NK-92 (cell line): ENCODE data around the gene NHS.

Experiments
- DNase-seq: peaks from one replicate; lab custom pipeline; 2025; ENCODE audit not compliant: unreplicated experiment; lab: John Stamatoyannopoulos, UW

NHS gene

DNA sequence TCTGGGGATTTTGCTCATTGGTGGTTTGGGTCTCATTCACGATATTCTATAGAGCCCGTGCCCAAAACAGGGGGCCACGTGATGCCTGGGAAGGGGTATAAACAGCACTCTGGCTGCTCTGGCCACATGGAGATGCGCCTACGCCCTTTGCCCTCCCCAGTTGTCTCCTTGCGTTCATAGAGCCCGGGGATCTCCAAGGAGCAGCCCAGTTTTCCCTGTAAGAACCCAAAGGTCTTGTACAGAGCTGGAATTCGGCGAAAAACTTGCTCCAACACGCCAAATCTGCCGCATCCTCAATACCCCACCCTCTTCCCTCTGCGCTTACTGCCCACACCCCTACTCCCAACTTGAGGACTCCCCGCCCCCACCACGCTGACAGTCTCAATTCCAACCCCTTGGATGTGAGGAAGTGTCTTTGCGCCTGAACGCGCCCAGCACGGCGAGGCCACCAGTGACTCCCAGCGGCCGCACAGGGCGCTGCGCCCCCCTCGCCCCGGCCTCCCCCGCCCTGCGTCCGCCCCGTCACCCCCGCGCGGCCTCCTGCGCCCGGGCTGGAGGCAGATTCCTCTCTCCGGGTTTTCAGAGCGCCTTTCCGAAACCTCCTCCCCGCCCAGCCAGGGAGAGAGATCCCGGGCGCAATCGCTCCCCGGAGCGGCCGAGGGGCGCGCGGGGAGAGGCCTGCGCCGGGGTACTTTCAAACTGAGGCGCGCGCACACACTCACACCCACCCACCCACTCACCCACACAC lies at the start of gene NHS:
NHS (plus strand) TSS at position 582 of the 748 bp plus-strand sequence. CDS start 558 bp downstream, outside the sequence.
- DNase-seq = no peak

DNA sequence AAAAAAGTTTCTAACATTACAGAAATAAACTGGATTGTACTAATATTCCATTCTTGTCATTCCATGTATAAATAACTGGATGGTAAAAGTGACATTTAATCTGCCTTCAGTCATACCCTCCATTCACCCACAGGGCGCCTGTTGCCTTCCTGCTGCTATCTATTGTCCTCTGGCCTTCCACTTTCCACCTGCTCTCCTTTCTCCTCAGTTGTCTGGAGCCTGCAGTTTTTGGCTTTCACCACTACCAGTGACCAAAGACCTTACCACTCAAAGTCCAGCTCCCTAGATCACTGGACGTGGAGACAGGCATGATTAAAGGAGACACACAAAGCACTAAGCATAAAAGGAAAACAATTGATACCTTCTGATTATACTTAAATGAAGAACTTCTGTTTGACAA lies 46.2 kb upstream of the NHS start:
- no peak for DNase-seq

DNA sequence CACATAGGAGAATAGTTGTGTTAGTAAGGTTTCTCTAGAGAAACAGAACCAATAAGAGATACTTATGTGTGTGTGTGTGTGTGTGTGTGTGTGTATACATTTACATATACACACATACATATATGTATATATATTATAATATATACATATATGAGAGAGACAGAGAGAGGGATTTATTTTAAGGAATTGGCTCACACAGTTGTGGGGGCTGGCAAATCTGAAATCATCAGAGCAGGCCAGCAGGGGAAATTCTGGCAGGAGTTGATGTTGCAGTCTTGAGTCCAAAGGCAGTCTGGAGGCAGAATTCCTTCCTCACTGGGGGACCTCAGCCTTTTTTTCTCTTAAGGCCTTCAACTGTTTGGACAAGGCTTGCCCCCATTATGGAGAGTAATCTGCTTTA lies 38.6 kb upstream of the NHS start:
- no peak for DNase-seq

DNA sequence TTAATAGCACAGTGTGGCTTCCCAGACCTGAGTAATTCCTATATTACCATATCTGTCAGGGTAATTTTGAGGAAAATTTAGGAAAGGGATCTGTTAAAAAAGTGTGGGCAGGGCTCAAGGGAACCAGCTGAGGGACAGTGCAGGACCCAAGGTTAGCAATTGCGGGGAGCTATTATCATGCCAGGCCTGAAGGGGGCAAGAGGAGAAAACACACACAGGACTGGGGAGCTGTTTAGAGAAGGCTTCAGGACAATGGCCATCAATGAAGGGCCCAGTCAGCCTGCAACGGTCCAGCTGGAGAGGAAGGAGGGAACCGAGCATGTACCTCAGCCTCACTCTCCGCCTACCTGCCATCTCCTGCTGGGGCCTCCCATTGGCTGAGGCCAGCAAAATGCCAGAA lies 19.0 kb upstream of the NHS start:
- DNase-seq = no peak

DNA sequence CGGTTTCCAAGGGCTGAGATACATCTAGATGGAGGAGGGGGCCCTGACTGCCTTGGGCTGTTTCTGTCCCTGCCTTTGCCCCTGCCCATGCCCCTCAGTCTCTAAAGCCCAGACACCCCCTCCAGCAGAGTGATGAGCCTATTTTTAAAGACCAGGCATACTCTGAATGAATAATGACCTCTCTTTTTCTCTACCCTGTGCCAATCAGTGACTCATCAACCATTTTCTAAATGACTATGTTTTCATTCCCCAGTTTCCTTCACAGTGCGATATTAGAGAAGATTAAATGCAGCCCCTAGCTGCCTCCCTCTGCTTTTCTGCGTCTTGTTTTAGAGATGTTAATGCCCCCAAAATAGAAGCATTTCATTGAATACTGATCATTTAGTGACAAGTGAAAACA lies 15.5 kb upstream of the NHS start:
- no peak for DNase-seq

- no peak for DNase-seq
Observed at GRCh38 chrX:17361620-17362019, 13.4 kb upstream of the NHS start.

DNA sequence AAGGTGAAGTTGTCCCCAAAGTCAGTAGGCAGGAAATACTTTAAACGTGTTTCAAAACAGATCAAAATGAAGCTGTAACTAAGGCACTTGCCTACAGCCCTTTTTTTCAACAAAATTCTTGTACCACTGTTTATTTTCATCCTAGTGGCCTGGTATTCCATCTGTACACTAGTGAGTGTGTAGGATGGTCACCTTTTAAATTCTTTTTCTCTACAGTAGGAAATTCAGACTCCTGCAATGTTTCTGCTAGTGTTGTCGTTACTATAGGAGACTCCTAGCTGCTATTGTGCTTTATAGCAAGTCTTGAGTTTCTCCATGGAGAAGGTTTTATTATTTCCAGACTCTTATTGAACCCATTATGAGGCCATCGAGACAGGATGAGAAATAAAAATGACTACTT lies 7.0 kb upstream of the NHS start:
- no peak for DNase-seq

GRCh38 chrX:17369309-17369708 lies 5.7 kb upstream of the NHS start:
- DNase-seq = no peak

GRCh38 chrX:17370191-17370590 lies 4.8 kb upstream of the NHS start:
- DNase-seq = no peak

- no peak for DNase-seq
Observed at GRCh38 chrX:17372052-17372451, 2.9 kb upstream of the NHS start.

- DNase-seq = no peak
Observed at GRCh38 chrX:17373337-17373736, 1.7 kb upstream of the NHS start.

DNA sequence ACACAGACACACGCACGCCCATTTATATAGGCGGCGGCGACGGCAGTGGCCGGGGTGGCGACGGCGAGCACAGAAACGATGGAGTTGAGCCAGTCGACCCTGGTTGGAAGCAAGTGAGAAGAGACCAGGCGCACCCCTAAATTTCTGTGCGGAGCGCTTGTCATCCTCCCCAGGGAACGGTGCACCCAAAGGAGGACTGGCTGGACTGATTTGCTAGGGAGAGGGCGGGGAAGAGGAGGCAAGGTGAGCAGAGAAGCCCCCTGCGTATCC lies 302 bp downstream of the NHS start:
- DNase-seq = no peak

- no peak for DNase-seq
Observed at GRCh38 chrX:17375637-17376430, 834 bp downstream of the NHS start.

DNA sequence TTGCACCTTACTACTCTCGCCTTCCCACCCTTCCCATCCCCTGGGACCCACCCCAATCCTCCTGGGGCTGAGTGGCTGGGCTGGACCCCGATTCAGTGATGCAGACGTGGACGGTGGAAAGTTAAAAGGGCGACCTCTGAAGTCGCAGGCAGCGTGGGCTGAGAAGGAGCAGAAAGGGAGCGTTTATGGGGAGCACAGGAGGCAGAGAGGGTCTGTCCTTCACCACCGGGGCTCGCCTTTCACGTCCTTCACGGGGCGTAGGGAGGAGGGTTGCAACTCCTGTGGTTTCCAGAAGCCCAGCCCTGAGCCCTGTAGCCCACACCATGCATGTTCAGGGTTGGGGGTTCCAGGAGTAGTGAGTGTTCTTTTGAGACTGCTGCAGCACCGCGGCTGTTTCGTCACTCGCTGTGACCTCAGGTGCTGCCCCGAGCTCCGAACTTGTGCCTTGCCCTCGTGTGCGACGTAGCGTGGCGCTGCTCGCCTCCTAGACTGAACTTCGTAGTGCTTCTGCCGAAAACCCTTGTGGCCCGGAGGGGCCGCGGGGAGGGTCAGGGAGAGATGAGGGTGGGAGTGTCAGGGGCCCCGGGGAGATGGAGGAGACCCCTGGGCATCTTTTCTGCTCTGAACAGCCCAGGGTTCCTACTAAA lies 1.6 kb downstream of the NHS start:
- no peak for DNase-seq

GRCh38 chrX:17377091-17377717 lies 2.2 kb downstream of the NHS start:
- DNase-seq = no peak

GRCh38 chrX:17377795-17378194 lies 2.8 kb downstream of the NHS start:
- no peak for DNase-seq

- no peak for DNase-seq
Observed at GRCh38 chrX:17380221-17380620, 5.2 kb downstream of the NHS start.

DNA sequence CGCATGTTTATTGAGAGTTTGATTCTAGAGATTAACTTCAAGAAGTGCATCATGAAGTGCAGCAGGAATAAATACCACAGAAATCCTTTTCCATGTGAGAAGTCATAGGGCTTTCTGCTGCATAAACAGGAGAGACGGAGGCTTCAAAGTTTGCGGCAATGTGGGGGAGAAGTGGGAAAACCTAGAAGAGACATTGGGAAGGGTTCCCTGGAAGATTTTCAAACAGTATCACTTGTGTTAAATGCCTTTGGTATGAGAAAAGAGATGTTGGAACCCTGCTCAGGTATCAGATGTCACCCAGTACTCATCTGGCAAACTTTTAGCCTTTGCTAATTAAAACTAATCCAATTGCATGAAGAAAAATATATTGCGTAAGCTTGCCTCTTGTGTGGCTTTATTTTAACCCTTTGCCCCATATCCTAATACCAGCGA lies 15.4 kb downstream of the NHS start:
- no peak for DNase-seq

GRCh38 chrX:17395154-17395553 lies 20.2 kb downstream of the NHS start:
- no peak for DNase-seq

GRCh38 chrX:17397074-17397473 lies 22.1 kb downstream of the NHS start:
- no peak for DNase-seq

DNA sequence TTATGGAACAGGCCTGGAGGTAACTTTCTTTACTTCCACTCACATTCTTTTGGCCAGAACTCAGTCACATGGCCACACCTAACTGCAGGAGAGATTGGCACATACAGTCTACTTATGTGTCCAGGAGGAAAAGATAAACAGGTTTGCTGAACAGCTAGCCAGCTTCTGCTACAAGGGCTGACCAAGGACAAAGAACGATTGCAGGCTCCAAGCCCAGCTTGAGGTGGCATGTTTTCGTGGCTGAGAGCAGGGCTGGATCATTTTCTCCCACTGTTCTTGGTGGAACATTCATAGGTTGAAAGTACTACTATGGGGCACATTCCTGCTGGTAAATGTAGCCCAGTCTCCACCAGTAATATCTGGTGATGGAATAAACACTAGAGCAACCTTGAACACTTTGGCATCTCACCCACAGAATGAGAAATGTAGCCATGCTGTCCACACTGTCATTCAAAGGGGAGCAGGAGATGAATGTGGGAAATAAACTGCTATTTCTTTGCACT lies 28.2 kb downstream of the NHS start:
- no peak for DNase-seq

GRCh38 chrX:17403972-17404371 lies 29.0 kb downstream of the NHS start:
- no peak for DNase-seq
